Mucosa of stomach (tissue), 1 donor: ENCODE measurements around the gene PCDHA9.
"Not testable (repeated sequence)": the region's sequence is repeated elsewhere in the genome, so short reads cannot be mapped to it uniquely, and the experiment has no call there.

Source experiments
- H3K27me3 ChIP-seq: one replicate; pipeline ENCODE4 v1.7.0; 2013; ENCODE audit warnings: mild to moderate bottlenecking, low read length; ENCODE audit not compliant: control insufficient read depth, insufficient read depth
- H3K36me3 ChIP-seq: one replicate; pipeline ENCODE4 v1.7.0; 2013; ENCODE audit warnings: low read length; ENCODE audit not compliant: control insufficient read depth, insufficient read depth
- H3K4me1 ChIP-seq: one replicate; pipeline ENCODE4 v1.7.0; 2013; ENCODE audit warnings: mild to moderate bottlenecking, low read length; ENCODE audit not compliant: control insufficient read depth, insufficient read depth
- H3K4me3 ChIP-seq: one replicate; pipeline ENCODE4 v1.7.0; 2013; ENCODE audit warnings: low read length
- H3K9ac ChIP-seq: one replicate; pipeline ENCODE4 v1.7.0; 2013; ENCODE audit warnings: mild to moderate bottlenecking, low read length, moderate library complexity
- H3K9me3 ChIP-seq: one replicate; pipeline ENCODE4 v1.7.0; 2013; ENCODE audit warnings: mild to moderate bottlenecking, low read length, moderate library complexity; ENCODE audit not compliant: control insufficient read depth
- donor health status: Pancreatic carcinoma.

PCDHA9 gene, protein sequence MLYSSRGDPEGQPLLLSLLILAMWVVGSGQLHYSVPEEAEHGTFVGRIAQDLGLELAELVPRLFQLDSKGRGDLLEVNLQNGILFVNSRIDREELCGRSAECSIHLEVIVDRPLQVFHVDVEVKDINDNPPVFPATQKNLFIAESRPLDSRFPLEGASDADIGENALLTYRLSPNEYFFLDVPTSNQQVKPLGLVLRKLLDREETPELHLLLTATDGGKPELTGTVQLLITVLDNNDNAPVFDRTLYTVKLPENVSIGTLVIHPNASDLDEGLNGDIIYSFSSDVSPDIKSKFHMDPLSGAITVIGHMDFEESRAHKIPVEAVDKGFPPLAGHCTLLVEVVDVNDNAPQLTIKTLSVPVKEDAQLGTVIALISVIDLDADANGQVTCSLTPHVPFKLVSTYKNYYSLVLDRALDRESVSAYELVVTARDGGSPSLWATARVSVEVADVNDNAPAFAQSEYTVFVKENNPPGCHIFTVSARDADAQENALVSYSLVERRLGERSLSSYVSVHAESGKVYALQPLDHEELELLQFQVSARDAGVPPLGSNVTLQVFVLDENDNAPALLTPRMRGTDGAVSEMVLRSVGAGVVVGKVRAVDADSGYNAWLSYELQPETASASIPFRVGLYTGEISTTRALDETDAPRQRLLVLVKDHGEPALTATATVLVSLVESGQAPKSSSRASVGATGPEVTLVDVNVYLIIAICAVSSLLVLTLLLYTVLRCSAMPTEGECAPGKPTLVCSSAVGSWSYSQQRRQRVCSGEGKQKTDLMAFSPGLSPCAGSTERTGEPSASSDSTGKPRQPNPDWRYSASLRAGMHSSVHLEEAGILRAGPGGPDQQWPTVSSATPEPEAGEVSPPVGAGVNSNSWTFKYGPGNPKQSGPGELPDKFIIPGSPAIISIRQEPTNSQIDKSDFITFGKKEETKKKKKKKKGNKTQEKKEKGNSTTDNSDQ

DNA sequence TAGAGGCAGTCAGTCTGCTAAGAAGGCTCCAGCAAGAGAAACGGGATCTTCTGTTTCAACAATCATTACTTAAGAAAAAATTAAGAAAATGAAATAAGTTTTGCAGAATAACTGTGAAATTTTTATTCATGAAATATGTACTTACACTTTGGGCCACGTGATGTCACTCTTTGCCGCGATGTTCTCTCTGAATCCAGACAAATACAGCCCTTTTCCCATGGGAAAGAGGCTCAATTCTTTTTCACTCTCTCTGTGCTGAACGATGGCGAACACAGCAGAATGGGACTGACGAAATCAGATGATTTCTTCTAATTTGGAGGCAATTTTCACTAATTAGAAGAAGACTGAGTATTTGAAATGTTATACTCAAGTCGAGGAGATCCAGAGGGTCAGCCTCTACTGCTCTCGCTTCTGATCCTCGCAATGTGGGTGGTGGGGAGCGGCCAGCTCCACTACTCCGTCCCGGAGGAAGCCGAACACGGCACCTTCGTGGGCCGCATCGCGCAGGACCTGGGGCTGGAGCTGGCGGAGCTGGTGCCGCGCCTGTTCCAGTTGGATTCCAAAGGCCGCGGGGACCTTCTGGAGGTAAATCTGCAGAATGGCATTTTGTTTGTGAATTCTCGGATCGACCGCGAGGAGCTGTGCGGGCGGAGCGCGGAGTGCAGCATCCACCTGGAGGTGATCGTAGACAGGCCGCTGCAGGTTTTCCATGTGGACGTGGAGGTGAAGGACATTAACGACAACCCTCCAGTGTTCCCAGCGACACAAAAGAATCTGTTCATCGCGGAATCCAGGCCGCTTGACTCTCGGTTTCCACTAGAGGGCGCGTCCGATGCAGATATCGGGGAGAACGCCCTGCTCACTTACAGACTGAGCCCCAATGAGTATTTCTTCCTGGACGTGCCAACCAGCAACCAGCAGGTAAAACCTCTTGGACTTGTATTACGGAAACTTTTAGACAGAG lies at the start of gene PCDHA9:
Gene PCDHA9, plus strand, starts transcription at position 244 of the 964 bp plus-strand sequence. Its CDS starts 114 bp downstream, at position 358.
- H3K36me3 ChIP-seq, H3K27me3 ChIP-seq, H3K9me3 ChIP-seq, H3K4me3 ChIP-seq, H3K4me1 ChIP-seq, H3K9ac ChIP-seq: not testable (repeated sequence)

DNA sequence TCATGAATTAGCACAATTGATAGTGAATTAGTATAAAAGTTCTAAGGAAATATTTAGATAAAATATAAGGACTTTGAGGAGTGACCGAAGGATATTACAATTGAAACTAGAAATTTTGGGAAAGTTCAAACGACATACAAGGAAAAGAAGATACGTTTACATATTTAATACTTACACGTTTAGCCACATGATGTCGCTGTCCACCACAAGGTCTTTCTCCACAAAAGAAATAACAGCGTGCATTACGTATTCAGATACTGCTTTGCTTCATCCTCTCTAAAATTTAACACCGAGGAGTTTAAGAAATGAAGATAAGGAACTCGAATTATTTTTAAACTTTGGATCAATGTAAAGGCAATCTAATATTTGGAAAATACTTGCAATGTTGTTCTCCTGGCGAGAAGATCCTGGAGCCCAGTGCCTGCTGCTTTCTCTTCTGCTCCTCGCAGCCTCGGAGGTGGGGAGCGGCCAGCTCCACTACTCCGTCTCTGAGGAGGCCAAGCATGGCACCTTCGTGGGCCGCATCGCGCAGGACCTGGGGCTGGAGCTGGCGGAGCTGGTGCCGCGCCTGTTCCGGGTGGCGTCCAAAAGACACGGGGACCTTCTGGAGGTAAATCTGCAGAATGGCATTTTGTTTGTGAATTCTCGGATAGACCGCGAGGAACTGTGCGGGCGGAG lies 47.2 kb upstream of the PCDHA9 start, which contains the start of gene PCDHA3:
Gene PCDHA3, plus strand, starts transcription at position 242 of the 678 bp plus-strand sequence.
- Histone ChIP-seq H3K4me1 (no peaks in the 10 kb centered on the region), H3K4me3 (no peak within 1 kb of the TSS), H3K9me3 (no peaks in the 10 kb centered on the region), H3K27me3 (no peaks in the 10 kb centered on the region), H3K36me3 (no peaks in the 10 kb centered on the region), H3K9ac (no peak within 1 kb of the TSS)

DNA sequence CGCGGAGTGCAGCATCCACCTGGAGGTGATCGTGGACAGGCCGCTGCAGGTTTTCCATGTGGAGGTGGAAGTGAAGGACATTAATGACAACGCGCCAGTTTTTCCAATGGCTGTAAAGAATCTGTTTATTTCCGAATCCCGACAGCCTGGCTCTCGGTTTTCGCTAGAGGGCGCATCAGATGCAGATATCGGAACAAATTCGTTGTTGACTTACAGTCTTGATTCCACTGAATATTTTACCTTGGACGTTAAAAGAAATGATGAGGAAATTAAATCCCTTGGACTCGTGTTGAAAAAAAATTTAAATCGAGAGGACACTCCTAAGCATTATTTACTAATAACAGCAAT lies 46.7 kb upstream of the PCDHA9 start:
- Histone ChIP-seq H3K4me3 (no peak overlapping the region), H3K36me3 (no peaks in the 10 kb centered on the region), H3K27me3 (no peaks in the 10 kb centered on the region), H3K9ac (no peak overlapping the region), H3K4me1 (no peaks in the 10 kb centered on the region), H3K9me3 (no peaks in the 10 kb centered on the region)

DNA sequence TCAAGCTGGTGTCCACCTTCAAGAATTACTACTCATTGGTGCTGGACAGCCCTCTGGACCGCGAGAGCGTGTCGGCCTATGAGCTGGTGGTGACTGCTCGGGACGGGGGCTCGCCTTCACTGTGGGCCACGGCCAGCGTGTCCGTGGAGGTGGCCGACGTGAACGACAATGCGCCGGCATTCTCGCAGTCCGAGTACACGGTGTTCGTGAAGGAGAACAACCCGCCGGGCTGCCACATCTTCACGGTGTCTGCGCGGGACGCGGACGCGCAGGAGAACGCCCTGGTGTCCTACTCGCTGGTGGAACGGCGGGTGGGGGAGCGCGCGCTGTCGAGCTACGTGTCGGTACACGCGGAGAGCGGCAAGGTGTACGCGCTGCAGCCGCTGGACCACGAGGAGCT lies 45.8 kb upstream of the PCDHA9 start:
- not testable (repeated sequence) for H3K4me3 ChIP-seq, H3K36me3 ChIP-seq, H3K9me3 ChIP-seq, H3K9ac ChIP-seq, H3K27me3 ChIP-seq, H3K4me1 ChIP-seq

DNA sequence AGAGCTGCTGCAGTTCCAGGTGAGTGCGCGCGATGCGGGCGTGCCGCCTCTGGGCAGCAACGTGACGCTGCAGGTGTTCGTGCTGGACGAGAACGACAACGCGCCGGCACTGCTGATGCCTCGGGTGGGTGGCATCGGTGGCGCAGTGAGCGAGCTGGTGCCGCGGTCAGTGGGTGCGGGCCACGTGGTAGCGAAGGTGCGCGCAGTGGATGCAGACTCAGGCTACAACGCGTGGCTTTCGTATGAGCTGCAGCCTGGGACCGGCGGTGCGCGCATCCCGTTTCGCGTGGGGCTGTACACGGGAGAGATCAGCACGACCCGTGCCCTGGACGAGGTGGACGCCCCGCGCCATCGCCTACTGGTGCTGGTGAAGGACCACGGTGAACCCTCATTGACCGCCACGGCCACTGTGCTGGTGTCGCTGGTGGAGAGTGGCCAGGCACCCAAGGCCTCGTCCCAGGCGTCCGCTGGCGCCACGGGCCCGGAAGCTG lies 45.4 kb upstream of the PCDHA9 start:
- no peak overlapping the region for H3K9ac ChIP-seq
- H3K4me3 ChIP-seq: no peak overlapping the region
- H3K9me3 ChIP-seq: no peaks in the 10 kb centered on the region
- no peaks in the 10 kb centered on the region for H3K36me3 ChIP-seq
- H3K4me1 ChIP-seq: no peaks in the 10 kb centered on the region
- no peaks in the 10 kb centered on the region for H3K27me3 ChIP-seq

DNA sequence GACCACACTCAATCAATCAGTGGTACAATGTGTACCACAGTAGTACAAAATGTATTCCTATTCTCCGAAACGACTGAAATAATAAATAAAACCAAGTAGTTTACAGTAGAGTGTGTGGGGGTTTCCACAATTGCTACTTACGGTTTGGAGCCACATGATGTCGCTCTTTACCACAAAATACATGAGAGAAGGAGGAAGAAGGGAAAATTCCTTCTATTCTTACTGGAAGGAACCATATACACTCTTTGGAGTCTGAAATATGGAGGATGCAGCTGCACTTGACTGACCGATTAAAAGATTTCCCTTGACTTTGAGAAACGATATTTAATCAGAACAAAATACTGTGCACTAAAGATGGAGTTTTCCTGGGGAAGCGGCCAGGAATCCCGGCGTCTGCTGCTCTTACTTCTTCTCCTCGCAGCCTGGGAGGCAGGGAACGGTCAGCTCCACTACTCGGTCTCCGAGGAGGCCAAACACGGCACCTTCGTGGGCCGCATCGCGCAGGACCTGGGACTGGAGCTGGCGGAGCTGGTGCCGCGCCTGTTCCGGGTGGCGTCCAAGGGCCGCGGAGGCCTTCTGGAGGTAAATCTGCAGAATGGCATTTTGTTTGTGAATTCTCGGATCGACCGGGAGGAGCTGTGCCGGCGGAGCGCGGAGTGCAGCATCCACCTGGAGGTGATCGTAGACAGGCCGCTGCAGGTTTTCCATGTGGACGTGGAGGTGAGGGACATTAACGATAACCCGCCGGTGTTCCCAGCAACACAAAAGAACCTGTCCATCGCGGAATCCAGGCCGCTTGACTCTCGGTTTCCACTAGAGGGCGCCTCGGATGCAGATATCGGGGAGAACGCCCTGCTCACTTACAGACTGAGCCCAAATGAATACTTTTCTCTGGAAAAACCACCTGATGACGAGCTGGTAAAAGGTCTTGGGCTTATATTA lies 41.1 kb upstream of the PCDHA9 start, which contains the start of gene PCDHA4:
Gene PCDHA4, plus strand, starts transcription at position 235 of the 942 bp plus-strand sequence.
- no peak within 1 kb of the TSS for H3K9ac ChIP-seq
- H3K27me3 ChIP-seq: no peaks in the 10 kb centered on the region
- no peak within 1 kb of the TSS for H3K4me3 ChIP-seq
- no peaks in the 10 kb centered on the region for H3K36me3 ChIP-seq
- H3K4me1 ChIP-seq: no peaks in the 10 kb centered on the region
- no peaks in the 10 kb centered on the region for H3K9me3 ChIP-seq

DNA sequence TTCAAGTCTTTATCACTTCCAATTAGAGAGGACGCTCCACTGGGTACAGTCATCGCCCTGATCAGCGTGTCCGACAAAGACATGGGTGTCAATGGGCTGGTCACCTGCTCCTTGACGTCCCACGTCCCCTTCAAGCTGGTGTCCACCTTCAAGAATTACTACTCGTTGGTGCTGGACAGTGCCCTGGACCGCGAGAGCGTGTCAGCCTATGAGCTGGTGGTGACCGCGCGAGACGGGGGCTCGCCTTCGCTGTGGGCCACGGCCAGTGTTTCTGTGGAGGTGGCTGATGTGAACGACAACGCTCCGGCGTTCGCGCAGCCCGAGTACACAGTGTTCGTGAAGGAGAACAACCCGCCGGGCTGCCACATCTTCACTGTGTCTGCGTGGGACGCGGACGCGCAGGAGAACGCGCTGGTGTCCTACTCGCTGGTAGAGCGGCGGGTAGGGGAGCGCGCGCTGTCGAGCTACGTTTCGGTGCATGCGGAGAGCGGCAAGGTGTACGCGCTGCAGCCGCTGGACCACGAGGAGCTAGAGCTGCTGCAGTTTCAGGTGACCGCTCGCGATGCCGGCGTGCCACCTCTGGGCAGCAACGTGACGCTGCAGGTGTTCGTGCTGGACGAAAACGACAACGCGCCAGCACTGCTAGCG lies 39.8 kb upstream of the PCDHA9 start:
- not testable (repeated sequence) for H3K36me3 ChIP-seq, H3K4me1 ChIP-seq, H3K9ac ChIP-seq, H3K9me3 ChIP-seq, H3K4me3 ChIP-seq, H3K27me3 ChIP-seq

DNA sequence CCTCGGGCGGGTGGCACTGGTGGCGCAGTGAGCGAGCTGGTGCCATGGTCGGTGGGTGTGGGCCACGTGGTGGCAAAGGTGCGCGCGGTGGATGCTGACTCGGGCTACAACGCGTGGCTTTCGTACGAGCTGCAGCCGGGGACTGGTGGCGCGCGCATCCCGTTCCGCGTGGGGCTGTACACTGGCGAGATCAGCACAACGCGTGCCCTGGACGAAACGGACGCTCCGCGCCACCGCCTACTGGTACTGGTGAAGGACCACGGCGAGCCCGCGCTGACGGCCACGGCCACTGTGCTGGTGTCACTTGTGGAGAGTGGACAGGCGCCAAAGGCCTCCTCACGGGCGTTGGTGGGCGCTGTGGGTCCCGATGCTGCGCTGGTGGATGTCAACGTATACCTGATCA lies 39.3 kb upstream of the PCDHA9 start:
- no peaks in the 10 kb centered on the region for H3K36me3 ChIP-seq
- no peaks in the 10 kb centered on the region for H3K27me3 ChIP-seq
- no peak overlapping the region for H3K4me3 ChIP-seq
- H3K9me3 ChIP-seq: no peaks in the 10 kb centered on the region
- H3K4me1 ChIP-seq: no peaks in the 10 kb centered on the region
- H3K9ac ChIP-seq: no peak overlapping the region

DNA sequence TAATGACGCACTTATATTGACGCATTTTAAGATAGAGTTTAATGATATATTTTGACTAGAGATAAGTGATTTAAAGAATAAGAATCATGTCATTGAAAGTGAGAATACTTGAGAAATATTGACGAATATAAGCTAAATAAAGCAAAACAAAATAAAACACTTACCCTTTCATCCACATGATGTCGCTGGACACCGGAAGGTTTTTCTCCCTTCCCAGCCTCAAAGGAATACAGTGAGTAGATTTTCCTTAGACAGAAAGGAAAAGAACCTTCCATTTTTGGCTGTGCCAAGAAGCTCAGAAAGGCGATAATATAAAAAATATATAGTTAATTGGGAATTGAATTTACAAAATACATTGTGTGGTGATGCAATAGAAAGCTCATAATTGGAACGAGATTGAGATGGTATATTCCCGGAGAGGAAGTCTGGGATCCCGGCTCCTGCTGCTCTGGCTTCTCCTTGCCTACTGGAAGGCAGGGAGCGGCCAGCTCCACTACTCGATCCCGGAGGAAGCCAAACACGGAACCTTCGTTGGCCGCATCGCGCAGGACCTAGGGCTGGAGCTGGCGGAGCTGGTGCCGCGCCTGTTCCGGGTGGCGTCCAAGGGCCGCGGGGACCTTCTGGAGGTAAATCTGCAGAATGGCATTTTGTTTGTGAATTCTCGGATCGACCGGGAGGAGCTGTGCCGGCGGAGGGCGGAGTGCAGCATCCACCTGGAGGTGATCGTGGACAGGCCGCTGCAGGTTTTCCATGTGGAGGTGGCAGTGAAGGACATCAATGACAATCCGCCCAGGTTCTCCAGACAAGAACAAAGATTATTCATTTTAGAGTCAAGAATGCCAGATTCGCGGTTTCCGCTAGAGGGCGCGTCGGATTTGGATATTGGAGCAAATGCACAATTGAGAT lies 26.6 kb upstream of the PCDHA9 start, which contains the start of gene PCDHA5:
Gene PCDHA5, plus strand, starts transcription at position 239 of the 906 bp plus-strand sequence.
- Histone ChIP-seq H3K9ac (no peak within 1 kb of the TSS), H3K4me1 (no peaks in the 10 kb centered on the region), H3K27me3 (no peaks in the 10 kb centered on the region), H3K36me3 (no peaks in the 10 kb centered on the region), H3K9me3 (no peaks in the 10 kb centered on the region), H3K4me3 (no peak within 1 kb of the TSS)
